ENCODE data around the gene EXOC4.
"Not testable (repeated sequence)": the region's sequence is repeated elsewhere in the genome, so short reads cannot be mapped to it uniquely, and the experiment has no call there.

EXOC4 gene

GRCh38 chr7:133863362-133864061 is 610.6 kb downstream of the EXOC4 start:
- DNase-seq (ENCODE audit: low spot score), result no peak

- DNase-seq (ENCODE audit: low spot score), result no peak
Measured at GRCh38 chr7:133869556-133869955, 616.7 kb downstream of the EXOC4 start.

- DNase-seq (ENCODE audit: low spot score), result no peak
Measured at GRCh38 chr7:133871757-133872156, 618.9 kb downstream of the EXOC4 start.

GRCh38 chr7:133873187-133873586 is 620.3 kb downstream of the EXOC4 start:
- DNase-seq (ENCODE audit: low spot score), result no peak

GRCh38 chr7:133873631-133874030 is 620.8 kb downstream of the EXOC4 start:
- DNase-seq (ENCODE audit: low spot score), result no peak

DNA sequence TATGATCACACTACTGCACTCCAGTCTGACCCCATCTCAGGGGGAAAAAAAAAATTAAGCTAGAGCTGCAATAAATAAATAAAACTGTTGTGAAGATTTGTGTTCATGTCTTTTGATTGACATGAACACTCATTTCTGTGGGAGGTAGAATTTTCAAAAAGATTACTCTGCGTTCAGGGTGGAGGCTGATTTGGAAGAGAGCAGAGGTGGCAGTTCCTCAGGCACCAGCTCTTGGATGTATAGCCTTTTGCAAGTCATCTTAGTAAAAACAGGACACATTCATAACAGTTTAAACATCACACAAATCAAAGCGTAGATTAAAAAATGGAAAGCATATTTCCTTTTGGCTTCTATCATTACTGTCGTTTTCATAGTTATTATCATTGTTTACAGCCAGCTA is 630.7 kb downstream of the EXOC4 start:
- no peak for DNase-seq (ENCODE audit: low spot score)

DNA sequence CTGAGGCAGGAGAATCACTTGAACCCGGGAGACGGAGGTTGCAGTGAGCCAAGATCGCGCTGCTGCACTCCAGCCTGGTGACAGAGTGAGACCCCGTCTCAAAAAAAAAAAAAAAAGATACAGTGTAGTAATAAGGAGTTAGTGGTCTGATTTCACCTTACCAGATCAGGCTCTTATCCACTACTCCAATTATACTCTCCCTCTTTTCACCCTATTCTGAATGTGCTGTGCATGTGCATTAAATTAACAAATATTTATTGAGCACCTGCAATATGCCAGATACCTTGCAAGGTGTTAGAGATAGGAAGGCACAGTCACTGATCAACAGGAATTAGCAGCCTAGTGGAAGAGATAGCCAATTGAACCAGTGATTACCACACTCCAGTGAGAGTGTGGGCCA is 632.3 kb downstream of the EXOC4 start:
- no peak for DNase-seq (ENCODE audit: low spot score)

GRCh38 chr7:133886086-133886485 is 633.2 kb downstream of the EXOC4 start:
- no peak for DNase-seq (ENCODE audit: low spot score)

DNA sequence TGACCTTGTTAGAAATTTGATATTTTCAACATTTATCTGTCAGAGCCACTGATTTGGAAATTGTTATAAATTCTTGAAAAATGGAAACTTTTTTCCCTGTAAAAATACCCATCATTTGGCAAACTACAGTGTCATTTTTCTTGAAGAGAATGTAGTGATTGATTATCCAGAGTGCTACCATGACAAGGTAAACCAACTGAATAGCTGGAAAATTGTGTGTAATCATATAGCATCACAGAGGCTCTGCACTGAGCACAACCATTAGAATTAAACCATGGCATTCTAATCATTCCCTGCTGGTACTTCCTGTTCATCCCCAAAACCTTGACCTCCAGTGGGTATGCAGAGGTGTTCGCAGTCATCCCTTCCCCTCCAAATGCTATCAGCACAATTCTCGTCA is 633.9 kb downstream of the EXOC4 start:
- no peak for DNase-seq (ENCODE audit: low spot score)

GRCh38 chr7:133887459-133887858 is 634.6 kb downstream of the EXOC4 start:
- peak; percentile 44 for DNase-seq (ENCODE audit: low spot score)

DNA sequence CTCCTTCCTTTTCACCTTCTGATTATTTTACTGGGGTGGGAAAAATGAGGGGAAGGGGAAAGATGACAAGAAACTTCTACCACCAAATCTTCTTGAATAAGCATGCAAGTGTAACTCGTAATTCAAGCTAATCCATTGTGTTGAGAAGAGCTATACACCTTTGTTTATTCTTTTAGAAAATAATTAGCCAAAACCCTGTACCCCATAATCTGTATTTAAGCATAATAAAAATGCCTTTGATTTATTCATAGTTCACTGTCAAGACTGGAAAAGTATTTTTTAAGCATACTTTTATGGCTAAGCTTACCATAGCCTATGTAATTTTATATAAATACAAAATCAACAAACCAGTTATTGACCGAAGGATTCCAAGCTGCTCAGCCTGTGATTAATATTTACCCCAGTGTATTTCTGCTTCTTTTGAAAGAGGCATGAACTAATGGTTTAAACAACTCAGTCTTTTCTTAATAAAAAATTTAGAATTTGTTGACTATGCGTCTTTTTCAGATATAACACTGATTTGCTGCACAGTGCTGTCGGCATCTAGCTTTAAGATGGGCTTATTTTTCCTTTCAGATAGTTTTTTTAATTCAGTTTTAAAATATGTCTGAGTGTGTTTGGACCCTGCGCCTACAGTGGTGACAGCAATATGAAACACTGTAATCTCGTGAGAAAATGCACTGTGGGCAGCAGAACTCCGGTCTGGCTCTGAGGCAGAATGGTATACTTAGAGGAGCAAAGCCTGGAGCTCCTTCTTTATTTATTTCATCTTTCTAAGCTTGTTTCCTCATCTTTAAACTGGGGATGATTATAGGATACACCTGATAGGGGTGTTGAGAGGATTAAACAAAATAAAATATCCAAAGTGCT is 635.4 kb downstream of the EXOC4 start:
- no peak for DNase-seq (ENCODE audit: low spot score)

- DNase-seq (ENCODE audit: low spot score), result no peak
Measured at GRCh38 chr7:133904776-133905175, 651.9 kb downstream of the EXOC4 start.

- DNase-seq (ENCODE audit: low spot score), result not testable (repeated sequence)
Measured at GRCh38 chr7:133906553-133906952, 653.7 kb downstream of the EXOC4 start.

GRCh38 chr7:133910761-133911160 is 657.9 kb downstream of the EXOC4 start:
- DNase-seq (ENCODE audit: low spot score), result no peak

- DNase-seq (ENCODE audit: low spot score), result no peak
Measured at GRCh38 chr7:133911724-133912123, 658.8 kb downstream of the EXOC4 start.

DNA sequence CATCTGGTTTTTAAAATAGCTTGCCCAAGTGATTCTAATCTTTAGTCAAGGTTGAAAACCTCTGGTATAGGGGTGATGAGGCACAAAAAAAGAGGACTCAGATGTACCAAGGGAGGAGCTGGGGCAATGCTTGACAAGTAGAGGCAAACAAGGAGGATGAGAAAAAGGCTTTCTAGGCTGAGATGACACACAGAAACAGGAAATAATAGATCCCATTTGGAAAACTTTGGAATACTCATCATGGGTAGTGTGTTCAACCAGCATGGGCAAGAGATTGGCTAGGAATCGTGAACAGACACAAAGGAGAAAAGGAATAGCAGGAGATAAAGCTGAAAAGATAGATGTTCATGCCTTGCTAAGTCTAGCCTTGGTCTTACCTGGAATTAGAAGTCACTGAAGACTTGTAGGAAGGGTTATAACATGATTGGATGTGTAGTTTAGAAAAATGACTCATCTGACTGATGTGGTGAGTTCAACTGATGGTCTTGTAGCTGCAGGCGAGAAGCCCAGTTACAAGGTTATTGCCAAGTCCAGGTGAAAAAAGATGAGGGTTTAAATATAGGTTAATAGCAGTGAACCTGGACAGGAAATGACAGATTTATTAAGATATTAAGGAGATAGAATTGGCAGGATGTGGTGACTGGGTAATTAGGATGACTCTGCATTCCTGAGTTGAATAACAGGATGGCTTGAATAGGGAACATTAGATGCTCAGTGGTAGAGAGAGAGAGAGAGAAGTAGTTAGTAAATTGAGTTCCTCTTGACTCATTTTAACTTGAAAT is 660.2 kb downstream of the EXOC4 start:
- no peak for DNase-seq (ENCODE audit: low spot score)

- no peak for DNase-seq (ENCODE audit: low spot score)
Measured at GRCh38 chr7:133916621-133917020, 663.7 kb downstream of the EXOC4 start.

- no peak for DNase-seq (ENCODE audit: low spot score)
Measured at GRCh38 chr7:133919810-133920209, 666.9 kb downstream of the EXOC4 start.

DNA sequence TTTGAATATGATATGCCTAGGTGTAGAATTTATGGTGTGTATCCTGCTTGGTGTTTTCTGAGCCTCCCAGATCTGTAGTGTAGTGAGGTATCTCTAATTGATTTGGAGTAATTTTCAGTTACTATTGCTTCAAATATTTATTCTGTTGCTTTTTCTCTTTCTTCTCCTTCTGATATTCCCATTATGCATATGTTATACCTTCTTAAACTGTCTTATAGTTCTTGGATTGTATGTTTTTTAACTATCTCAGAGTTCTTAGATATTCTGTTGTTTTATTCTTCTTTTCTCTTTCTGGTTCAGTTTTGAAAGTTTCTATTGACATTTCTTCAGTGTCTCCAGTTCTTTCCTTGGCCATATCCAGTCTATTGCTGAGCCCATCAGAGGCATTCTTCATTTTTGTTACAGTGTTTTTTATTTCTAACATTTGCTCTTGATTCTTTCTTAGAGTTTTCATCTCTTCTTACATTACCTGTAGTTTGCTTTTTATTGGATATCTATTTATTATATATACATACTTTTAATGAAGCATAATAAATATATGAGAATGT is 668.8 kb downstream of the EXOC4 start:
- no peak for DNase-seq (ENCODE audit: low spot score)

- DNase-seq (ENCODE audit: low spot score), result no peak
Measured at GRCh38 chr7:133923974-133924373, 671.1 kb downstream of the EXOC4 start.

DNA sequence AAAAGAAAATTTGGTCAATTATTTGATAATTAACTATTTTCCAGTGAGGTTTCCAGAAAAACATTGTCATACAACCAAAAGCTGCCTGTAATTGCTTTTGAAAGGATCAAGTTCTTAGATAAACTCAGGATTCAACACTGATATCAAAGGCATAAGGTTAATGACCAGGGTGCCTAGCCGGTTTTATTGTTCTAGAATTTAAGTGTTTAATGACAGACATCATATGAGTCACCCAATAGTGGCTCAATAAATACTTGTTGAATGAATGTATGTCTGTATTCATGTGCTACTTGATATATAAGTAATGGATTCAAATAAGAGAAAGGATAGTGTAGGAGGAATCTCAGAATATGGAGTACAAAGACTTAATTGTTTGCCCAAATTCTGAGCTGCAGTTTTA is 678.2 kb downstream of the EXOC4 start:
- no peak for DNase-seq (ENCODE audit: low spot score)

DNA sequence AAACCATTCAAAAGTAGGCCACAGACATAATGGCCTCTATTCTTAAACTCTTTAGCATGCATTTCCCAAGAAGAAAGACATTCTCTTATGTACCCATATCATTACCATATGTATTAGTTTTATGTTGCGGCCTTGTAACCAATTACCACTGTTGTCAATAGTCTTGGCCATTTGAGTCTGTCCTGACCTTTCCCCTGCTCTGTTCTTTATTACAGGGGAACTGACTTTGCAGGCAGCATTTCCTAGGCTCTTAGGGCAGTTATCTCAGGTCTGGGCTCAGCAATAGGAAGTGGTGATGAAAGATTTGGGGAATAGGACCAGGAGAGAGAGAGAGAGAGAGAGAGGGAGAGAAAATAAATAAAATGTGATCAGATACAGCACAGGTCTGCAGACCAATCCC is 679.7 kb downstream of the EXOC4 start:
- peak; percentile 5 for DNase-seq (ENCODE audit: low spot score)

Data from SK-N-DZ (cell line).